Fibroblast of peridontal ligament (primary cell): ENCODE results near the gene SETD2.
"Not testable (repeated sequence)": the region's sequence is repeated elsewhere in the genome, so short reads cannot be mapped to it uniquely, and the experiment has no call there.

ENCODE experiments used
- DNase-seq: peaks from one replicate; pipeline ENCODE4 v3.0.0-alpha.2; 2010; ENCODE audit errors: extremely low read depth

SETD2 gene

GRCh38 chr3:47152578-47152977 lies 11.3 kb downstream of the SETD2 start:
- DNase-seq = no peak

DNA sequence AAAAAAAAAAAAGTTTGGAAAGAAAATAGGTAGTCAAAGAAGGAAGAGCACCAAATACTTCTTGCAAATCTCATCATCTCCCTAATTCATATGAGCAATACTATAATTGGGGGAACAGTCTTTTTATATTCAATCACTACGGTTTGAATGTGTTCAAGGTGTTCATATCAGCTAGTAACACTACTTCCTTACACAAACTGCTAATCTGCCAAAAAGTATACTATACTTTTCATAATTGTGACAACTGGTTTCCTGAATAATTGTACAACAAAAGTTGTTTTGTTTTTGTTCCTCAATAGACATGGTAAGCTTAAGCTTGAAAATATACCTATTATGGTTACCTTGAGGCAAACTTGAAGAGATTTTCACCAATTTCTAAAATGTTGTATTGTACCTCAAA lies 12.1 kb downstream of the SETD2 start:
- DNase-seq = no peak

GRCh38 chr3:47149339-47149933 lies 14.5 kb downstream of the SETD2 start:
- DNase-seq = no peak

DNA sequence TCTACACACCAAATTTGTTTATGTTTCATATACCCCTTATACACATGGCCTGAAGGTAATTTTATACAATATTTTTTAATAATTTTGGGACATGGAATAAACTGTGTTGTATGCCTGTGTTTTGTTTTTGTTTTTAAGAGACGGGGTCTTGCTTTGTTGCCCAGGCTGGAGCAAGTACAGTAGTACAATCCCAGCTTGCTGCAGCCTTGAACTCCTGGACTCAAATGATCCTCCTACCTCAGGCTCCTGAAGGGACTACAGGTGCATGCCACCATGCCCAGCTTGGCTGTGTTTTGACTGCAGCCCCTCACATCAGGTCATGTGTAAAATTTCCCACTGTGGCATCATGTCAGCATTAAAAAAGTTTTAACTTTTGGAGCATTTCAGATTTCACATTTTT lies 18.6 kb downstream of the SETD2 start:
- DNase-seq = no peak

- DNase-seq = no peak
These were observed 20.8 kb downstream of the SETD2 start for GRCh38 chr3:47143068-47143467.

DNA sequence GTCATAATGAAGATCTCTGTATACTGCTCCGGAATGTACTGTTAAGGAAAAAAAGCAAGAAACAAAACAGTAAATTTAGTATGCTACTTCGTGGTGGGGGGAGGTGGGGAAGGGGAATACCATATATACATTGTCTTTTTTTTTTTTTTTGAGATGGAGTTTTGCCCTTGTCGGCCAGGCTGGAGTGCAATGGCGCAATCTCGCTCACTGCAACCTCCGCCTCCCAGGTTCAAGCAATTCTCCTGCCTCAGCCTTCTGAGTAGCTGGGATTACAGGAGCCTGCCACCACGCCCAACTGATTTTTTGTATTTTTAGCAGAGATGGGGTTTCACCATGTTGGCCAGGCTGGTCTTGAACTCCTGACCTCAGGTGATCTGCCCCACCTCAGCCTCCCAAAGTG lies 21.4 kb downstream of the SETD2 start:
- not testable (repeated sequence) for DNase-seq

DNA sequence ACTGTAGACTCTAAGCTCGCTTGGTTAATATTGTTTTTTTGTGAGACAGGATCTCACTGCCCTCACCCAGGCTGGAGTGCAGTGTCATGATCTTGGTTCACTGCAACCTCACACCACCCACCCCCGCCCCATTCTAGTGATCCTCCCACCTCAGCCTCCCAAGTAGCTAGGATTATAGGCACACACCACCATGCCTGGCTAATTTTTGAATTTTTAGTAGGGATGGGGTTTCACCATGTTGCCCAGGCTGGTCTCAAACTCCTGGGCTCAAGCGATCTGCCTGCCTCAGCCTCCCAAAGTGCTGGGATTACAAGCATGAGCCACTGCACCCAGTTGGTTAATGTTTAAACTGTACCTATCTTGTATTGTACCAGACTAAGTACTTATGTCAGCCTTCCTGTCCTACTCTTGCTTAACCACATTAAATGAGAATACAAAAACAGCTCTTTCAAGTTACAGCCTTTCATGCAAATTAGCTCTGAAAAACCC lies 22.9 kb downstream of the SETD2 start:
- not testable (repeated sequence) for DNase-seq

DNA sequence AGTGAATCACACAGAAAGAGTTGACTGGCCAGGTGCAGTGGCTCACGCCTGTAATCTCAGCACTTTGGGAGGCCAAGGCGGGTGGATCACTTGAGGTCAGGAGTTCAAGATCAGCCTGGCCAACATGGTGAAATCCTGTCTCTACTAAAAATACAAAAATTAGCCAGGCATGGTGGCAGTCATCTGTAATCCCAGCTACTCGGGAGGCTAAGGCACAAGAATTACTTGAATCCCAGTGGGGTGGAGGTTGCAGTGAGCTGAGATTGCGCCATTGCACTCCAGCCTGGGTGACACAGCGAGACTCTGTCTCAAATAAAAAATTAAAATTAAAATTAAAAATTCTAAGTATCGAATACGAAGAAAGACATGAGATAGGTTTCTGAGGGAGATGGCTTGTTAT lies 23.4 kb downstream of the SETD2 start:
- DNase-seq = not testable (repeated sequence)

DNA sequence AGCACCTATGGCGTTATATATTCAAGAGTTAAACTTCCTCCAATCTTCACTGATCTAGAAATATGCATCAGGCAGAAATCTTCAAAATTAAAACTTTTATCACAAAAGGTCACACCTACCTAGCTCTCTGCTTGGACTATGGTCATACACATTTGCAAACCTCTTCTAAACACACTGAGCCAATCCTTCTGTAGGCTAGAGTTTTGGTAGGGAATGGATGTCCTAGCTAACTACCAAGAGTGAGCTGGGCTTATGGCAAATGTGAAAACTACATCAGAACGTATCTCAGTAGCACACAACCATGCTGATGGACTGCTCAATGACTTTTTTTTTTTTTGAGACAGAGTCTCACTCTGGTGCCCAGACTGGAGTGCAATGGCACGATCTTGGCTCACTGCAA lies 29.6 kb downstream of the SETD2 start:
- DNase-seq = no peak

DNA sequence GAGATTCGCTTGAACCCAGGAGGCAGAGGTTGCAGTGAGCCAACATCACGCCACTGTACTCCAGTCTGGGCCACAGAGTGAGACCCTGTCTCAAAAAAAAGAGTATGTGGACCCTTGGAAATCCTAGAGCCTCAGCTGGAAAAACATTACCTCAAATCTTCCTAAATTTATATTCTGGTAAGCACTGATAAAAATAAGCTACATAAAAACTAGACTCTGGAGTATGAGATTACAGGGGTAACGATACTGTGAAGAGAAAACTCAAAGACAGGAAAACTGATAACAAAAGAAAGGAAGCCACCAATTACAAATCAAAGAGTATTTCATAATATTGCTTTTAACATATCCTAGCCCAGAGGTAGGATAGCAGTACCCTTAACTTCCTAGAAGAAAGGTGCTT lies 30.3 kb downstream of the SETD2 start:
- DNase-seq = no peak

DNA sequence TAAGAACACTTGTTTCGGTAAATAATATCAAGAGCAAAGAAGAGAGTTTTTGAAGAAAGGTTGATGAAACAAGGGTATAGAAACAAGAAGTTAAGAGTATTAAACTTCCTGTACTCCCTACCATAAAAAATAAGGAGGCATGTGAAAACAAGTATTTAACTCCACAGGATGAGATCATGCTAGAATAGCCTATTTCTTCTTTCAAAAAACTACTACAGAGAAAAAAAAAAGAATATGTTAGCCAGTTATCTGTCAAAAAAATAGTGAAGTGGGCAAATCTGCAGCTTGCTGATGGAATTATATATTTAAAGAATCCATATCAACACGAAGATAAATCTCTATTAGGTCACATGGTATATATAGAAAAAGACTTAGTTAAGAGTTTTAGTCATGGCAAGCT lies 33.4 kb downstream of the SETD2 start:
- DNase-seq = no peak

DNA sequence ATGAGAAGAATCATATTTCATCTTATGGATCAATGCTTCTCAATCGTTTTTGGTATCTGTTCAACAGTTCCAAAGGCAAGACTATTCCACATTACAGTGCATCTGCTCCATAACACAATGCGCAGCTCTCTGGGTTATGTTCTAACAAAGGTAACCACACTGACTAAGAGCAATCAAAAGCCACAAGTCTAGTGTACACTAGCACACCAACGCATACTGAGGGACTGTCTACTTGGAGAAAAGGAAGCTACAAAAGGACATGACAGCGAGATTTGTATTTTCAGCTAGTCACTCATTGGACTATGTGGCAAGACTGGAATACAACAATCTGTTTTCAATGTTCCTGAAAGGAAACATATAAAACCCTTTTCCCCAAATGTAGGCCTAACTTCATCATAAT lies 35.8 kb downstream of the SETD2 start:
- no peak for DNase-seq

GRCh38 chr3:47123857-47124256 lies 40.1 kb downstream of the SETD2 start:
- DNase-seq = no peak

DNA sequence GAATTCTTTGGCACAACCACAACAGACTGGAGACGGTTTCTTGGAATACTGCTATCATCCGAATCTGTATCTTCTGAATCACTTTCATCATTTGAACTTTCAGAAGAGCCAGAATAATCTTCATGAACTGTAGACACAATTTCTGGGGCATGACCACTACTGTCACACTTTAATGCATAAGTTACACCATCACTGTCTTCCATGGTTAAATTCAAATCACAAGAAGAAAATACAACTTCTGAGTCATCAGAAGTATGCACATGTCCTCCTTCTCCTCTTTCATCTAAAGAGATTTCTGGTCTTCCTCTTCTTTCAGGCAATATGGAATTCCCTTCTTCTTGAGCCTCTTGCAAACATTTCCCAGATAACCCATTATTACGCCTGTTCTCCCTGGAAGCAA lies 42.5 kb downstream of the SETD2 start:
- peak; percentile 22 for DNase-seq

- no peak for DNase-seq
These were observed 43.8 kb downstream of the SETD2 start for GRCh38 chr3:47120138-47120537.

DNA sequence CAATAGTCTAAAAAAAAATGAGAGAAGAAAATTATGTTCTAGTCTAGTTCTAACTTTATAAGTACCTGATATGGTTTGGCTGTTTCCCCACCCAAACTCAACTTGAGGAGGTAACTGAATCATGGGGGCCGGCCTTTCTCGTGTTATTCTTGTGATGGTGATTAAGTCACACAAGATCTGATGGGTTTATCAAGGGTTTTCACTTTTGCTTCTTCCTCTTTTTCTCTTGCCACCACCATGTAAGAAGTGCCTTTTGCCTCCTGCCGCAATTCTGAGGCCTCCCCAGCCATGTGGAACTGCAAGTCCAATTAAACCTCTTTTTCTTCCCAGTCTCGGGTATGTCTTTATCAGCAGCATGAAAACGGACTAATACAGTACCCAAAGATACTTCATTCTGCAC lies 44.5 kb downstream of the SETD2 start:
- not testable (repeated sequence) for DNase-seq

DNA sequence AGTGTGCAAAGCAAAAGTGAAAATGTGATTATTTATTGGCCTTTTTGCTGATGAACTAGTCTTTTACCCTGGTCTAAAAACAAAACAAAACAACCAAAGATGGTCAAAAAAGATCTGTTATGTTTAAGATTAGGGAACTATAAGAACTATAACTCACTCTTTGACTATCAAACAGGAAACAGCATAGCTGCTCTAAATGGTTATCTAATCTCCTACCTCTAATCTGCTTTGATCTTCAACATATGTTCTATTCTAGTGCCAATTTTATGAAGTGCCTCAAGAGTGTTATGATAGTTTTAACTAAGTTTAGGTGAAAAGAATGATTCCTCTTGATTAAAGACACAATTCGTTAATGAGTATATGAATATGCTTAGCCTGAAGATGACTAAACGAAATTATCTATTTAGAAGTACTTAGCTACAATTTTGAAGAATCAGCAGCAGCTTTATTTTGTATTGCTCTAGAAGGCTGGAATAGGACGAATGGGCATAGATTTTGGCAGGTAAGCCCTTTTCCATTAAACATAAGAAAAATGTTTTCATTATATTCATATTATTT lies 46.0 kb downstream of the SETD2 start:
- no peak for DNase-seq

GRCh38 chr3:47115524-47115923 lies 48.4 kb downstream of the SETD2 start:
- DNase-seq = not testable (repeated sequence)

GRCh38 chr3:47113669-47114365 lies 50.1 kb downstream of the SETD2 start:
- peak; percentile 63 for DNase-seq

GRCh38 chr3:47112997-47113396 lies 50.9 kb downstream of the SETD2 start:
- DNase-seq = no peak

DNA sequence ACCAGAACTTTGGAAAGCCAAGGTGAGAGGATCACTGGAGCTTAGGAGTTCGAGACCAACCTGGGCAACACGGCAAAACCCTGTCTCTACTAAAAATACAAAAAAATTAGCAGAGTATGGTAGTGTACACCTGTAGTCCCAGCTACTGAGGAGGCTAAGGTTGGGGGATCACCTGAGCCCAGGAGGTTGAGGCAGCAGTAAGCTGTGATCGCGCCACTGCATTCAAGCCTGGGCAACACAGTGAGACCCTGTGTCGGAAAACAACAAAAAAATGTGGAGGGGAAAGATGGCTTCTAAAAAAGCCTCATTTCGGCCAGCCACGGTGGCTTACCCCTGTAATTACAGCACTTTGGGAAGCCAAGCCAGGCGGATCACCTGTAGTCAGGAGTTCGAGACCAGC lies 54.5 kb downstream of the SETD2 start:
- DNase-seq = no peak

GRCh38 chr3:47108546-47108945 lies 55.4 kb downstream of the SETD2 start:
- DNase-seq = peak; percentile 27

GRCh38 chr3:47104259-47104658 lies 59.7 kb downstream of the SETD2 start:
- DNase-seq = no peak
